GM18870 (cell line): ENCODE results near the gene SEC16B.

Experiments
- ATAC-seq: cut with Tn5 transposase; IDR thresholded peaks from one replicate; pipeline ENCODE4 v1.9.1; 2021; ENCODE audit warnings: moderate library complexity; ENCODE audit not compliant: unreplicated experiment

Gene SEC16B

DNA sequence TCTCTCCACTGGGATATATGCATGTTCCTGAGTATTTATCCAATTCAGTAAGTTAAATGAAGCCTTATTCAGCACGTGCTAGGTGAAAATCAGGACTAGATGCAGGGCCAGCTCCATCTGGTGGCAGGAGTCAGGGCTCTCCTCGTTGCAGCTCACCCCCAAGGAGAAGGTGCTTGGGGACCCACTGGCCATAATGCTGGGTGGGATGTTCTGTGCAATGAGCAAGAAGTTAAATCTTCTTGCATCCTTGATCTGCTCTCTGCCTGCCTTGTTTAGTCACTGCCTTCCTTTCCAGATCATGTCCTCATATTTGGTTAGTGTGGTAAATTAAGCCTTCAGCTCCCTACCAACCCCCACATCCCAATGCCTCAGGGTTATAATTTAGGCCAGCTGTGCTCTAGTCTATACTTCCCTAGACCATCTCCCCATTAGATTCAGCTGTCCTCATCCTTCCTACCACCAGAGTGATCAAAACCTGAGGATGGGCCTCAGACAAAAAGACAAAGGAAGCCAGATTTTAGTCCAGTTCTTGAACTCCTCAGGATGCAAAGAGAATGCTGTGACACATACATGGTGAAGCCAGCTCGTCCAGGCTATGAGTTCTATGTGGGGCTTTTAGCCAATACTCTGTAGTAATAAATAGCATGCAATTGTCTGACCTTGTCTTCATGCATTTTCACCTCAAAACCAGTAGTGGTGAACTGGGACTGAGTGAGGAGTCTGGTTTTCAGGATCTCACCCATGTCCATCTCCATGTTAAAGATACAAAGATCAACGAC lies 55.9 kb downstream of the SEC16B start:
- no peak for ATAC-seq

DNA sequence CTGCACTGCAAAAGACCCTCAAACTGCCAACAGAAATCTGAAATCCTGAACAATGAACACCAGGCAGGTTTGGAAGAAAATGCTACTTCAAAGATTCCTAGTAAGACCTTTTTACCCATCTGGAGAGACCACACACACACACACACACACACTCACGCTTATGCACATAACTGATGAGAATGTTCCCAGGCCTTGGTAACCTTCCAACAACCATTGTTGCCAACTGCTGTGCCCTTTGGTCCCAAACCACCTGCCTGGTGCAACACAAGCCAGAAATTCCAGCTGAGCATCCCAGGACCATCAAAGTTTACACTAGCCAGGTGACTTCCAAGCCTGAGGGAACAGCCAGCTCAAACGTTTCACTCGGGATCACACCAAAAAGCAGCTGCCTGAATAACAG lies 56.9 kb downstream of the SEC16B start:
- ATAC-seq = no peak

DNA sequence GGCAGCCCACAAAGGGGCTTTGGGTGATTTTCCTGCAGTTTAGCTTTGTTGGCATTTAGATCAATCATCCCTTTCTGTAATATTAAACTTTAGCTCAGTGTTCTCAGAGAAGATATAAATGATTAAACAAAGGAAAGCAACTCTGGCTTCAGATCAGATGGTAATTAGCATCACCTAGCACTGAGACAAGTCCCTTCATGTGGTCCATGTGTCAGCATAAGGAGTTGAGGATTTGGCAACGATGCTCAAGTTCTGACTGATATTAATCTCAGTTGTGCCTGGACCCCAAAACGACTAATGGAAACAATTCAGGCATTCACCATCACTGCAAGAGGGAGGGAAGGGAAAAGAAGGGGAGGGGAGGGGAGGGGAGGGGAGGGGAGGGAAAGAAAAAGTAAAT lies 60.4 kb downstream of the SEC16B start:
- ATAC-seq = no peak

DNA sequence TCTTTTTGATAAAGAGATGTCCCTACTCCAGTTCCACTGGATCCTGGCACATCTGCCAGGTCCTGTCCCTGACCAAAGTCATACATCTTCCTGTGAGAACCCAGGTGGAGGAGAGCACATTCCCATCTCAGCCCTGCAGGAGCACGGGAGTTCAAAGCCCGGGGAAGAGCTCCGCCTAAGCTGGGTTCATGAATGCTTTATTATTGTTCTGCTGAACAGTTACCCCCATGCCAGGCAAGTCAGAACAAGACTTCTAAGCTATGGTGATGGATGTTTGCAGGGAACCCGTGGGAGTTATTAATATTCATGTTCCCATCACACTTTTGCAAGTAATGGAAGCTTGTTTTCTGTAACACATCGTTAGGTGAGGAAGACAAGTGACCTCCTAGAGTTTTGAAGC lies 62.9 kb downstream of the SEC16B start:
- no peak for ATAC-seq

DNA sequence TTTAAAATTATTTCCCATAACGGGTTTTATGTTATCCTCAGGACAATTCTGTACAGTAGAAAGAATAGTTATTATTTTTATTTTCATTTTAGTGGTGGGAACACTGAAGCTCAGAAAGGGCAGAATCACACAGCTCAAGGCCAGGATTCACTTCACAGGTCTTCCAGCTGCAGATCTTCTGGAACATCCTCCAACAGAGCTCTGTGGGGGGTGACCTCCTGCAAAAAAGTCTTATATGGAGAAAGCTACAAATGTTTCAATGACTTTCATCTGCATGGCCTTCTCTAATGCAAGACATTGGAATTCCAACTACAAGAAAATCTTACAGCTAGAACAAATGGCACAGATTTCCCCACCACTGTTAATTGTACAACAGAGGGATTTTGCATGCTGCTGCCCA lies 64.2 kb downstream of the SEC16B start:
- no peak for ATAC-seq

DNA sequence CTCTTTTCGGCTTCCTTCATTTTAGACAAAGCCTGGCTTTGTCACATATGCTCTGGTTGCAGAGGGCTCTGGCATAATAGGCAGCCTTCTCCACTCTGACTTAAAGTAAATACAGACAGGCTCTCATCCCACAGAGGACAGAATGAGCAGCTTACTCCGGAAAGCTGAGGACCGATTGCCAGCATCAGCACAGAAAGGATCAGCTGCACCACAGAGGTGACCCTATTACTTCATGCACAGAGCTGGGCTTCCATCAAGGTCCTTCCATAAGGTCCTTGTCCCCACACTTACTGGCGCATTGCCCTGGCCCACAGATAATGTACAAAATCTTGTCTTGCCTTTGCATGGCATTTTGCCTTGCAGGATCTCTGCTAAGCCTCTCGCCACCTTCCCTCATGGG lies 67.6 kb downstream of the SEC16B start:
- no peak for ATAC-seq

DNA sequence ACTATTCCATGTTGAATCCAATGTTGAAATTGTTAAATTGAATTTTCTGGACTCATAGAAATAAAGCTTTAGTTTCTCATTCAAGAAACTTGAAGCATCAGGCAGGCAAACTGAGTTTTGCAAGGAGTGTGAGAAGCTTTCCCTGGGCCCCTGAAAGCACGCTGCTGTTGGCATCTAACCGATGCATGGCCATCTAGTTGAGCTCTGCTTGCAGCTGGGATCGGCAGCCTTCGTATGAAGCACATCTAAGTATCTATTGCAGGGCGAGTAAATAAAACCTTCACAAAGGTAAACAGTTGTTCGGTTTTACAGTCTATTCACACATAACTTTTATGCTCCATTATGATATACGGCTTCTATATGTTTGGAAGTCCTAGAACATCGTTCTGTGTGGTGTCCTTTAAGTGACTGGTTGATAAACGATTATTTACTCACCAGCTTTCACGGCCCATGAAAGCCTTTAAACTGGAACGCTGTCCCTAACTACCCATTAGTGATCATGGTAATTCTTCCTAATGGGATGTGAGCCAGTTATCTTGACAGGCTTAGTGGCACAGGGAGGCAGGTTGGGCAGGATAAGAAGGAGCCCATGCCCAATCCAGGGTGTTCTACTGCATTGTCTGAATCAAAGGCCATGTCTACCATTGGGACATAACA lies 71.7 kb downstream of the SEC16B start:
- ATAC-seq = no peak

DNA sequence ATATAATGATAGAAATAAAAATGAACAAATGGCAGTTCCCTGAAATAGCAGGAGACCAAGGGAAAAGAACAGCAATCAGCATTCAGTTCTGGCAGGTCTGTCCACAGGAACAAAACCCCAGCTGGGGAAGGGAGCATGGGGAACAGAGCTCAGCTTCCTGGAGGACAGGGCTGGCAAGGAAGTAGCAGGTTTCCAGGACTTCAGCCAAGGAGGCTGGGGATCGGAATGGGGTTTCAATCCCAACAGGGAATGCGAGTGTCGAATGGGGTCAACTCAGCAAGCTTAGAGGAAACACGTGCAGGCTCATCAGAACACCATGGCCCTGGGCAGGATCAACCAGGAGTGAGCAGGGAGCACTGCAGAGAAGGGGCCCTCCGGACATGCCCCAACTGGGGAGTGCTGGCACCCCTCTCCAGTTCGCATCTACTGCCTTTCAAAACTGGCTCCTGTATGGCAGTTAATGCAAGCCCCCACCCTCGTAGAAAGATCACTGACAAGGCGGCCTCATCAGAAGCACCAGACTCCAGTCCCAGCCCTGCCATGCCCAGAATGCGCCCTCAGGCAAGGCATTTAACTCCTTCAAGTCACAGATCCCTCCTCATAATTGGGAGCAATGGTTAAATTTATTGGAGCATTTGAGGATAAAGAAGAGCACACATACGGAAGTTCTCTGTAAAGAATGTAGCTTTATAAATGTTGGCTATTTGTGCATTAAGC lies 72.4 kb downstream of the SEC16B start:
- no peak for ATAC-seq
